NCI-H2107 (cell line): ENCODE measurements around the gene LRRC3.

Source experiments
- DNase-seq: peaks from one replicate; lab custom pipeline; 2025; lab: John Stamatoyannopoulos, UW

LRRC3 gene

DNA sequence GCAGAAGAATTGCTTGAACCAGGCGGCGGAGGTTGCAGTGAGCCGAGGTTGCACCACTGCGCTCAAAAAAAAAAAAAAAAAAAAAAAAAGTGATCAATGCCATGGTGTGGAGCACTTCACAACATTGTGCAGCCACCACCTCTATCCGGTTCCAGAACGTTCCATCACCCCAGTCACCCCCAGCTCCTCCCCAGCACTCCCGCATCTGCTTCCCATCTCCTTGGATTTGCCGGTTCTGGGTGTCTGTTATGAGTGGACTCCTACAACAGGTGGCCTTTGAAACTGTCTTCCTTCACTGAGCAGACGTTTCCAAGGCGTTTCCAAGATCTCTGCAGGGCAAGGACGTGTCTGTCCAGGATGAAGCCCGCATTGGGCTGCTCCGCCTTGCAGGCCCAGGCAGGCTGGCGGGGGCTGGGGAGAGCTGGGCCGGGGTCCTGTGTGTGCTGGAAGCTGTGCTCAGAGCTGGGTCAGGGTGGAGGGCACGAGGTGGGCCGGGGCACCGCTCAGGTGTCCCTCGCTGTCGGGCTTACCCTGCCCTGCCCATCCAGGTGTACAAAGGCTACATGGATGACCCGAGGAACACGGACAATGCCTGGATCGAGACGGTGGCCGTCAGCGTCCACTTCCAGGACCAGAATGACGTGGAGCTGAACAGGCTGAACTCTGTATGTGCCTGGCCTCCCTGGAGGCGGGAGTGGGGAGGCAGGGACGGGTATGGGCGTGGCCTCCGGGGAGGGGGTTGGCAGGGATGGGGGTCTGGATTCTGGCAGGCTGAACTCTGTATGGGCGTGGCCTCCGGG lies 14.9 kb upstream of the LRRC3 start:
- DNase-seq, result no peak

DNA sequence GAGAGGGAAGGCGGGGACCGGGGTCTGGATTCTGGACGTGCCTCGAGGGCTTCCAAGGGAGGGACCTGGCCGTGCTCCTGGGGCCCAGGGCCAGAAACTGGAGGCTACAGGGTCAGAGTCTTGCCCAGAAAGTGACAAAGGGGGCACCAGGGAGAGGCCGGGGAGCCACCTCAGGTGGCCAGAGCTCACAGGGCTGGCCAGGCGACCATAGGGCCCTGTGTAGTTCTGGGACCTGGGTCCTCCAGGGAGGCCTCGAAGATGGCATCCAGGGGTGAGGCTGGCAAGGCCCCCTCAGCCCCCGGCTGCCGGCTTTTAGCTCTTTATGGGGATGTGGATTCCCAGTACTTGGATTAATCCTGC lies 14.3 kb upstream of the LRRC3 start:
- no peak for DNase-seq

DNA sequence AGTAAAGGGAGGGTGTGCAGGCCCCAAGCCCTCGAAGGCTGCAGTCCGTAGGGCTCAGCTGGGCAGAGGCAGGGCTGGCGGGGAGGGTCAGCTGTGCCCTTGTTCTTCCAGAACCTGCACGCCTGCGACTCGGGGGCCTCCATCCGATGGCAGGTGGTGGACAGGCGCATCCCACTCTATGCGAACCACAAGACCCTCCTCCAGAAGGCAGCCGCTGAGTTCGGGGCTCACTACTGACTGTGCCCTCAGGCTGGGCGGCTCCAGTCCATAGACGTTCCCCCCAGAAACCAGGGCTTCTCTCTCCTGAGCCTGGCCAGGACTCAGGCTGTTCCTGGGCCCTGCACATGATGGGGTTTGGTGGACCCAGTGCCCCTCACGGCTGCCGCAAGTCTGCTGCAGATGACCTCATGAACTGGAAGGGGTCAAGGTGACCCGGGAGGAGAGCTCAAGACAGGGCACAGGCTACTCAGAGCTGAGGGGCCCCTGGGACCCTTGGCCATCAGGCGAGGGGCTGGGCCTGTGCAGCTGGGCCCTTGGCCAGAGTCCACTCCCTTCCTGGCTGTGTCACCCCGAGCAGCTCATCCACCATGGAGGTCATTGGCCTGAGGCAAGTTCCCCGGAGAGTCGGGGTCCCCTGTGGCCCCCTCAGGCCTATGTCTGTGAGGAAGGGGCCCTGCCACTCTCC lies 13.6 kb upstream of the LRRC3 start:
- no peak for DNase-seq

DNA sequence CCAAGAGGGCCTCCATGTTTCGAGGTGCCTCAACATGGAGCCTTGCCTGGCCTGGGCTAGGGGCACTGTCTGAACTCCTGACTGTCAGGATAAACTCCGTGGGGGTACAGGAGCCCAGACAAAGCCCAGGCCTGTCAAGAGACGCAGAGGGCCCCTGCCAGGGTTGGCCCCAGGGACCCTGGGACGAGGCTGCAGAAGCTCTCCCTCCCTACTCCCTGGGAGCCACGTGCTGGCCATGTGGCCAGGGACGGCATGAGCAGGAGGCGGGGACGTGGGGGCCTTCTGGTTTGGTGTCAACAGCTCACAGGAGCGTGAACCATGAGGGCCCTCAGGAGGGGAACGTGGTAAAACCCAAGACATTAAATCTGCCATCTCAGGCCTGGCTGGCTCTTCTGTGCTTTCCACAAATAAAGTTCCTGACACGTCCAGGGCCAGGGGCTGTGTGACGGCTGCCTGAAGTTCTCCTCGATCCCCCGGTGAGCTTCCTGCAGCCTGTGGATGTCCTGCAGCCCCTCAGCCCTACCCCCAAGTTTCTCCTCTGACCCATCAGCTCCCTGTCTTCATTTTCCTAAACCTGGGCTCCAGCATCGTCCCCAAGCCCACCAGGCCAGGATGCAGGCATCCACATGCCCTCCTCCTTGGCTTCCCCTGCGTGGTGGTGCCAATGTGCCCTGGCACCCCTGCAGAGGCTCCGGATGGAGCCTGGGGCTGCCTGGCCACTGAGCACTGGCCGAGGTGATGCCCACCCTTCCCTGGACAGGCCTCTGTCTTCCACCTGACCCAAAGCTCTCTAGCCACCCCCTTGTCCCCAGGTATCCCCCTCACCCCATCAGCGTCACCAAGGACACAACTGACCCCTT lies 12.8 kb upstream of the LRRC3 start:
- no peak for DNase-seq

DNA sequence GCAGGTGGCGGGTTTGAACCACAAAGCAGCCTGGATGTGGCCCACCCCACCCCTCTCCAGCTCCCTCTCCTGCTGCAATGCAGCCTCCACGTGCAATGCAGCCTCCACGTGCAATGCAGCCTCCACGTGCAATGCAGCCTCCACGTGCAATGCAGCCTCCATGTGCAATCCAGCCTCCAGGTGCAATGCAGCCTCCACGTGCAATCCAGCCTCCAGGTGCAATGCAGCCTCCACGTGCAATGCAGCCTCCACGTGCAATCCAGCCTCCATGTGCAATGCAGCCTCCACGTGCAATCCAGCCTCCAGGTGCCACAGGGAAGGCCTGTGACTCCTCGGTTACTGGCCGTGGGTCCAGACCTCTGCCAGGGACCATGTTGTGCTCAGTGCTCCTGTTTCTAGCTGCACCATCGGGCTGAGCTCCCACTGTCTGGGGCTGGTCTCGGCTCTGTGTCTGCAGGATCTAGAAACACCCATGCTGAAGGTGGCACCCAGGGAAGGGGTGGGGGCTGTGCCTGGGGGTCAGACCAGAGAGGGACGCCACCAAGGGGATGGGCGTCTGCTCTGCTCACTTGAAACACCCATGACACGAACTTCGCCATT lies 11.9 kb upstream of the LRRC3 start:
- no peak for DNase-seq

DNA sequence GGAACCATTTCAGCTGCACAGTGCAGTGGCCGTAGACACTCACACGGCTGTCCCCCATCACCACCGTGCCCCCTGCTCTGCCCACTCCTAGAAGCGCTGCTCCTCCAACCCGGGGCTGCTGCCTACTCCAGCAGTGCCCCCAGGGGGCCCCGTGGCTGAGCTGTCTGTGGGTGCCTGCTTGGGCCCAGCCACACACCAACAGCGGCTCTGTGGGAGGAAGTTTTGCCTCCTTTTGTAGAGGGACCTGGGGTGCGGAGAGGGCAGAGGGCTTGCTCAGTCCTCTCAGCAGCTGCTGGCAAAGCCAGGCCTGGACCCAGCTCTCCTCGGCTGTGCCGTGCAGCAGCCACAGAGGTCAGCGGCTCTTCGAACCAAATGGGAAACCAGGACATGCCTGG lies 11.4 kb upstream of the LRRC3 start:
- no peak for DNase-seq

DNA sequence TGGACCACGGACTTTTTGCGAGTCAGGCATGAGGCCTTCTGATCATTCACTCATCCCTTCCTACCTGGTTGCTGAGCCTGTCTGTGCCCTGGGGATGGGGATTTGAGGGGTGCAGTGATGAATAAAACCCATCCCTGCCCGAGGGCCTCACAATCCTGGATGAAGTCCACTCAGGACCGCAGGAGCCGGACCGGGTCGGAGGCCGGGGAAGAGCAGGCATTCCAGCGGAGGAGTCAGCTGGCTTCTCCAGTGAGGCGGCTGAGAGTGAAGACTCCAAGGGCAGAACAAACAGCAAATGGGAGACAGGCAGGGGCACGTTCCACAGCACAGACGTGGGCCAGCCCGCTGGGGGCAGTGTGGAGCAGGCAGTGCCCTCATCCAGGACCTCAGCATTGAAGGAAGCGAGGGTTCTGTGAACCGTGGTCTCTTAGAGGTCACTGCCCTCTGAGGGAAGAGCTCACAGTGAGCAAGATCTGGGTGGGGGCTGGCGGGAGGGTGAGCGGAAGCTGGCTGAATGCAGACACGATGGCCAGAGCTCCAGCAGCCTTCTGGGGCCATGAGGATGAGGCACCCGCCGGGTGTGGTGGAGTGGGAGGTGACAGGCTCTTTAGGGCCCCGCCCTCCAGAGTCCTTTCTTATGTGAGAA lies 10.9 kb upstream of the LRRC3 start:
- DNase-seq, result no peak

DNA sequence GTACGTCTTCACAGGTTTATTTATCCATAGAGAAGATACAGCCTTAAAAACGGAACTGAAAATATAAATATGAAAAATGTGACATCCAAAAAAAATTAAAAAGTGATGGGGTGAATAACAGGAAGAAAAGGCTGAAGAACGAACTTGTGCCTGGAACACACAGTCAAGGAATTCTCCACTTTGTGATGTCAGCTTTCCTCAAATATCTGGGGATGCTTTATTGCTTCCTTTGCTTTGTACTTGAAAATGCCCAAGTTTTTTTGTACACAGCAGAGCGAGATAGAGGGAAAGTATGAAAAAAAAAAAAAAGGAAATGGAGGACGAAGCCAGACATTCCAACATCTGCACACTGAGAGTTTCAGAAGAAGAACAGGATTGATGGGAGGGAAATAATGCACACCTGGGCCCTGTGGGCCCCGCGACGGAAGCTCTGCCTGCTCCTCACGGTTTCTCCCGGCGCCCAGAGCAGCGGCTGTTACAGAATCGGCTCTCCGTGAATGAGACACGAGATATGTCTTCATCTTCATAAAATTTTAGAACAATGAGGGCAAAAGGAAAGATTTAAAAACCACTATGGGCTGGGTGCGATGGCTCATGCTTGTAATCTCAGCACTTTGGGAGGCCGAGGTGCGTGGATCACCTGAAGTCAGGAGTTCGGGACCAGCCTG lies 10.0 kb upstream of the LRRC3 start:
- no peak for DNase-seq

DNA sequence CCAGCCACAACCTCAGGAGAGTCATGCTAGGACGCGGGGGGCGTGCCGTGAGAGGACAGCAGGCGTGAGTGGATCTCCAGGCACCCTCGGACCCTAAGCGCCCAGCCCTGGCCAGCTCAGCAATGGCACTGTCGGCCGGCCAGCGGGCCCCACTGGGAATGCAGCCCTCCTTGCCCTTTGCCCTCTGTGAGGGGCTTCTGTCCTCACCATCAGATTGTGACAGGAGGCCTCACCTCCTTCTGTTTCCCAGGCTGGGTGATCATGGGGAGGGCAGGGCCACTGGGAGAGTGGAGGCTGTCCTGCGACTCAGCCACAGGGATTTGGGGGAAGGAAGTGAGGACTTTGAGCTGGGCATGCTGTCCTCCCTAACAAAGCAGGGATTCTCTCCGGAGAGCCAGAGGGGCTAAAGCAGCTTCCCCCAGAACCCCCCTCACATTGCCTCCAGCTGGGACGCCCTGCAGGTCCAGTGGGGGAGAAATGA lies 6.6 kb upstream of the LRRC3 start:
- no peak for DNase-seq

DNA sequence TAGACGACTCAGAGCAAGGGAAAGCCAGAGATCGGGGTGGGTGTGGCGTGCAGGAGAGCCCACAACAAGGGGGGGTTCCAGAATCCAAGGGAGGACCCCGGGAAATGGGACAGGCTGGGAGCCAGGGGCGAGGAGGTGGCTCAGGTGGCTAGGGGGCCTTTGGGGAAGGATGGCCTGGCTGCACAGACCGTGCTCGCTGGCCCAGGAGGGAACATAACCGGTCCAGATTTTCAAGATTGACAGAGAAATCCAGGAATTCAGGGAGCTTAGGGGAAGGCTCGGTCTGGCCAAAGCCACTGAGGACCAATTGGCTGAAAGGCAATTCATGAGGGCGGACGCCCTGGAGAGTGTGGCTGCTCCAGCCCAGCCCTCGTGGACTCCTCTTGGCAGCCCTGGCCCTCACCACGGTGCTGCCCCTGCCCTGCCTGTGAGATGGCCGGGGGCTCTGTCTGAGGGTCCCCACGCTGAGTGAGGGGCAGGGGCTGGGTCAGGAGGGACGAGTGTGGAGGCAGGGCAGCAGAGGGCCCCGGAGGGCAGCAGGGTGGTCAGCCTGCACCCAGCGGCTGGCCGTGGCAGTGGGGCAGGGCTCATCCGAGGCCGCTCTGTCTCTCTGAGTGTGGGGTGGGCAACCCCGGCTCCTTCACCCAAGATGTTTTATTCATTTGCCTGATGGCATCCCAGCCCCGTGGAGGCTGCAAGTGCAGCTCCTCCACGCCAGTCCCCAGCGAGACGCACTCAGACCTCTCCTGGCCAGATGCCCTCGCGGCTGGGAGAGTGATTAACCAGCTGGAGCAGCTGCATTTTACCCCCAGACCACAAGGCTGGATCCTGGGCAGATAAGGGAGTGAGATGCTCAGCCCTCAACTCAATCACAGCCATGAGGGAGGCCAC lies 5.6 kb upstream of the LRRC3 start:
- no peak for DNase-seq

DNA sequence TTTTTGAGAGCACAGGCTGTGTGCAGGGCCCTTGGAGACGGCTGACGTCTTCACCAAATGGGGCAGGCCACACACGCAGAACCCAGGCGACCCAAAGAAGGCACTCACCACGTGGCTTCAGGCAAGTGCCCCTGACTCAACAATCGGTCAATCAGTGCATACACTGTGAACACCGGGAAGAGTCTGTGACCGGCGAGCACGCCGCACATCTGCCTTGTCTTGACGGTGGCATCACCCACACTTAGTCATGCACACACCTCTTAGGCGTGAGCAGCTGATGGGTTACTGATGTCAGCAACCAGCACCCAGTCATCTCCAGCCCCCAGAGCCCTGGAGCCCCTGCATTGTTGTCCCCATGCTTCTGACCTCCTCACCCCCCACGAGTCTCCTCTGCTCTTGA lies 4.9 kb upstream of the LRRC3 start:
- no peak for DNase-seq

DNA sequence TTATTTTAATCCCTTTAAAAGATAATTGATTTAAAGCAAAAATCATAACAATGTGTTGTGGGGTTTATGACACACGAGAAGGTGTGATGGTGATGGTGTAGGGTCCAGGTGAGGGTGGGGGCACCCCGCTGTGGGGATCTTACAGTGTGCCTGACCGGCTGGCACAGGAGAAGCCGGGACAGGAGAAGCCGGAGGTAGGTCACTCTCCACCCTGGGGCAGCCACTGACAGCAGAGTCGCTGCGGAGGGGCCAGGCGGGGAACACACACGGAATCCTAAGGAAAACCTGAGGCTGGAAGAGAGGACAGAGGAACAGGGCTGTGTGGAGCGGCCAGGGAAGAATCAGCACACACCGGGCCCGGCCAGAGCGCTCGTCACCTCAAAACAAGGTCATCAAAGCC lies 4.3 kb upstream of the LRRC3 start:
- no peak for DNase-seq

DNA sequence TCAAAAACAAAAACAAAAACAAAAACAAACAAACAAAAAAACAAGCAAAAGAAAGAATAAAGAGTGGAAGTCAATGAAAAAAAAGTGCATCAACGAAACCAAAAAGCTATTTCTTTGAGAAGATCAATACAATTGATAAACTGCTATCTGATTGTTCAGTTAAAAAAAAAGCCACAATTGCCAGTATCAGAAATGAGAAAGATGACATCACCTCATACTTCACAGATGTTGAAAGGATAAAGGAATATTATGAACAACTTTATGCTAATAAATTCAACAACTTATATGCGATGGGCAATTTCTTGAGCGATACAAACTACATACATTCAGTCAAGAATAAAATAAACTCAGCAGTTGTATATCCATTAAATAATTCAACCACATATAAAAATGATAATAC lies 2.2 kb upstream of the LRRC3 start:
- no peak for DNase-seq

DNA sequence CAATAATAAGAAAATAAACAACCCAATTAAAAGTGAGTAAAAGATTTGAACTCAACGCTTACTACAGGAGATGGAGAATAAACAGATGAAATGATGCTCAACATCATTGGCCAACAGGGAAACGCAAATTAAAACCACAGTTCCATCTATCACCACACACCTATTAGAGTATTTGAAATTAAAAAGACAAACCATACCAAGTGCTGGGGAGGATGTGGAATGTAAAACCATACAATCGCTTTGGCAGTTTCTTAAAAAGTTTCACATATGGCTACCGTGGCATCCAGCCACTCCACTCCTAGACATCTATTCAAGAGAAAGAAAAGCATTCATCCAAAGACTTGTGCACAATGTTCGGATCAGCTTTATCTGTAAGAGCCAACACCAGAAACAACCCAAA lies 1.3 kb upstream of the LRRC3 start:
- no peak for DNase-seq

DNA sequence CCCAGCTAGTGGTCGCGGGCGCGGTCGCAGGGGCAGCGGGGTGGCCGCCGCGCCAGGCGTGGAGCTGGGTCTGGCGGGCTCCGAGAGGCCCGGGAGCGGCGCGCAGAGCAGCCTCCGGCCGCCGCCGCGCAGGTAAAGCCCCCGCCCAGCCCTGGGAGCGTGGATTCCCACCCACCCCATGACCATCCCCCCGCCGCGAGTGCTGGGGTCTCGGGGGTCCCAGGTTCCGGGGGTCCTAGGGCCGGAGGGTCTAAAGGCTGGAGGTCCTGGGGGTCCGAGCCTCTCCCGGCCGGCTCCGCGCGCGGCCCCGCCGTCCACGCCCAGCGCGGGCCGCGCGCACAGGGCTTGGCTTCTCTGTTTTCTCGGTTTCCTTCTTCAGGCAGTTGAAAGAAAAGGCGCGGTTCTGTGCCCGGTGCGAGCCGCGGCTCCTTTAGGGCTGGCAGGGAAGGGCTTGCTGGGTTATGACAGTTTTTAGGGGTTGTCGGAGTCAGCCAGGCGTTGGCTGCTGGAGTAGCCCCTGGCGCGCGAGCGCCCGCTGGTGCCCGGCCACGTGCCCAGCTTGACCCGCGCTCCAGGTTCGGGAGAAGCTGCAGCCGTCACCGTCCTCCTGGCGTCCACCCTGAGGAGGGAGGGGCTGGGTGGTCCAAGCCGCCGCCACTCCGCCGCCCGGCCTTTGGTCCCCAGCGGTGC lies 359 bp downstream of the LRRC3 start:
- DNase-seq, result no peak

DNA sequence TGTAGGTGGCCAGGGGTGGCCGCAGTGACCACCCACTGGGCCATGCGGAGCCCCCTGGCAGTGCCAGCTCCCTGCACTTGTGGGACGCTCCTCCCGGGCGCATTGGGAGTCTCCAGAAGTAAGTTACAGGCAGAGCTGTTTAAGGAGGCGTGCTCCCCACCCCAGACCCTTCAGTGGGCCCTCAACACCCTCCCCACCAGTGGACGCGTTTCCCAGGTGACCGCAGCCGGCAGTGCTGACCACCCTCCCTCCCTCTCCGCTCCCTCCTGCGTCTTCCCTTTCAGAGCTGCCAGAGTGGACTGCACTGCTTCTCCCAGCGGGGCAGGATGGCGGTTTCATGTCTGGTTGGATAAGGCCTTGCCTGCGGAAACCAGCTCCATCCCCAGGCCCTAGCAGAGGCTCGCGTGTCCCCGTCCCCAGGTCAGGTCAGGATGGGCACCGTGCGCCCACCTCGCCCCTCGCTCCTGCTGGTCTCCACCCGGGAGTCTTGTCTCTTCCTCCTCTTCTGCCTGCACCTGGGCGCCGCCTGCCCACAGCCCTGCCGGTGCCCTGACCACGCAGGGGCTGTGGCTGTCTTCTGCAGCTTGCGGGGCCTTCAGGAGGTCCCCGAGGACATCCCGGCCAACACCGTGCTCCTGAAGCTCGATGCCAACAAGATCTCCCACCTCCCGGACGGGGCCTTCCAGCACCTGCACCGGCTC lies 1.1 kb downstream of the LRRC3 start:
- DNase-seq, result no peak

DNA sequence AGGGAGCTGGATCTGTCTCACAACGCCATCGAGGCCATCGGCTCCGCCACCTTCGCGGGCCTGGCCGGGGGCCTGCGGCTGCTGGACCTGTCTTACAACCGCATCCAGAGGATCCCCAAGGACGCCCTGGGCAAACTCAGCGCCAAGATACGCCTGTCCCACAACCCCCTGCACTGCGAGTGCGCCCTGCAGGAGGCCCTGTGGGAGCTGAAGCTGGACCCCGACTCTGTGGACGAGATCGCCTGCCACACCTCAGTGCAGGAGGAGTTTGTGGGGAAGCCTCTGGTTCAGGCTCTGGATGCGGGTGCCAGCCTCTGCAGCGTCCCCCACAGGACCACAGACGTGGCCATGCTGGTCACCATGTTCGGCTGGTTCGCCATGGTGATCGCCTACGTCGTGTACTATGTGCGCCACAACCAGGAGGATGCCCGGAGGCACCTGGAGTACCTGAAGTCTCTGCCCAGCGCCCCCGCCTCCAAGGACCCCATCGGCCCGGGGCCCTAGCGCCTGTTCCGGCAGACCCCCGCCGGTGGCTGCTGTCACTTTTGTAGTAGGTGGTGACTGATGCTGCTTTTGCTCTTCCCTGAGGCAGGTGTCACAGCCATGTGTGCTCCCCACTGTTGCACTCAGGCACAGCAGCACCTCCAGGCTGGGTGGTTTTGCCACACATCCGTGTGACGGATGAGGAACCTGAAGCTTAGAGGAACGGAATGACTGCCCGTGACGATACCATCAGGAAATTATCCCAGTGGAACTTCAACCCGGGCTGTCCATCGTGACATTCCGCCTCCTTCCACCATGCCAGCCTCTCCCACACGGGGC lies 1.8 kb downstream of the LRRC3 start:
- no peak for DNase-seq
